Gastroesophageal sphincter (tissue), 4 donors: ENCODE data around the gene KRTAP12-3. TPM values are rescaled to one million over a fixed set of nuclear protein-coding genes. Genes with fewer than 3 reads are reported as not detected.
"Not testable (repeated sequence)": the region's sequence is repeated elsewhere in the genome, so short reads cannot be mapped to it uniquely, and the experiment has no call there.

Experiments used
- ATAC-seq: fragments of 150-250 bp; one replicate; pipeline ENCODE4 v1.9.1; 2016; ENCODE audit warnings: mild to moderate bottlenecking, moderate library complexity
- H3K27ac ChIP-seq, 4 donors: fragments of 200-600 bp; sonication (generic) in 3 of 4; 1 replicate in 3 of 4; 2 replicates in 1 of 4; pipeline ENCODE4 v1.5.1; 2016 to 2019
- H3K27me3 ChIP-seq: fragments of 200-600 bp; sonication (generic); one replicate; pipeline ENCODE4 v1.5.1; 2019
- H3K36me3 ChIP-seq, 2 donors: fragments of 200-600 bp; sonication (generic); one replicate each; pipeline ENCODE4 v1.5.1; 2019; ENCODE audit warnings: control low read depth in 1 of 2
- H3K4me1 ChIP-seq, 3 donors: fragments of 200-600 bp; sonication (generic); 1 replicate in 2 of 3; 2 replicates in 1 of 3; pipeline ENCODE4 v1.5.1; 2016 to 2019; ENCODE audit warnings: control low read depth in 2 of 3
- H3K4me3 ChIP-seq, 2 donors: fragments of 200-600 bp; sonication (generic); one replicate each; pipeline ENCODE4 v1.5.1; 2019; ENCODE audit warnings: mild to moderate bottlenecking in 1 of 2, moderate library complexity in 1 of 2
- H3K9me3 ChIP-seq, 3 donors: fragments of 200-600 bp; sonication (generic); one replicate each; pipeline ENCODE4 v1.5.1; 2017 to 2019; ENCODE audit warnings: control low read depth in 2 of 3
- EP300 ChIP-seq: sonication (generic); formaldehyde crosslinking; IDR thresholded peaks from one replicate; pipeline ENCODE4 v1.6.1; 2017; ENCODE audit warnings: antibody characterized with exemption, mild to moderate bottlenecking
- POLR2A ChIP-seq, 2 donors: fragments of 450-650 bp; IDR thresholded peaks; one replicate each; pipeline ENCODE4 v1.6.1; 2017; ENCODE audit warnings: antibody characterized with exemption in 2 of 2, mild to moderate bottlenecking in 2 of 2, moderate library complexity in 1 of 2
- POLR2AphosphoS5 ChIP-seq: sonication (generic); formaldehyde crosslinking; IDR thresholded peaks from one replicate; pipeline ENCODE4 v1.6.1; 2017; ENCODE audit warnings: antibody characterized with exemption
- WGBS, 2 donors: methylation state at CpG; one replicate each; pipeline ENCODE4 v1.1.5; 2018; ENCODE audit warnings: low coverage in 1 of 2; 5-methylcytosine and 5-hydroxymethylcytosine counted together
- total RNA-seq, 4 donors: library from RNA; depleted of rRNA; stranded (reverse); fragments of >200 nt; gene quantifications; one replicate each; pipeline ENCODE4 v1.1.0, GENCODE V29; 2016
- TF ChIP-seq, protein P1 (sequence below), 4 experiments: fragments of 200-600 bp in 2 of 4; fragments of 450-650 bp in 2 of 4; sonication (generic) in 1 of 4; IDR thresholded peaks; one replicate each; pipeline ENCODE4 v1.5.1; 2017 to 2019; ENCODE audit warnings: antibody characterized with exemption in 4 of 4, mild to moderate bottlenecking in 2 of 4, moderate library complexity in 2 of 4

The KRTAP12-3 gene, protein sequence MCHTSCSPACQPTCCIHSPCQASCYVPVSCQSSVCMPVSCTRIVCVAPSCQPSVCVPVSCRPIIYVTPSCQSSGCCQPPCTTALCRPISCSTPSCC
- not detected for total RNA-seq

GRCh38 chr21:44657635-44658540, at the start of gene KRTAP12-3:
Gene KRTAP12-3, plus strand, starts transcription at chr21:44657932. Its CDS starts 48 bp downstream, at chr21:44657980.
- ATAC-seq, result no peak
- Histone ChIP-seq H3K36me3 (no peaks in the 10 kb centered on the region), H3K27ac (no peak within 1 kb of the TSS), H3K4me1 (no peaks in the 10 kb centered on the region), H3K9me3 (peaks cover 0 to 10% (median 0%) of the 10 kb centered on the region in 3 donors), H3K27me3 (peaks cover 42% of the 10 kb centered on the region), H3K4me3 (no peak within 1 kb of the TSS)
- WGBS, 2 donors, result 72% methylated on average over 24 of the region's 26 CpGs; no CpG with 5 or more reads in 1 of the 2 donors
- TF ChIP-seq POLR2AphosphoS5 (no peak), EP300 (no peak), POLR2A (IDR thresholded peaks at IDR 0.05) (no peak)
- TF ChIP-seq, protein P1, sequence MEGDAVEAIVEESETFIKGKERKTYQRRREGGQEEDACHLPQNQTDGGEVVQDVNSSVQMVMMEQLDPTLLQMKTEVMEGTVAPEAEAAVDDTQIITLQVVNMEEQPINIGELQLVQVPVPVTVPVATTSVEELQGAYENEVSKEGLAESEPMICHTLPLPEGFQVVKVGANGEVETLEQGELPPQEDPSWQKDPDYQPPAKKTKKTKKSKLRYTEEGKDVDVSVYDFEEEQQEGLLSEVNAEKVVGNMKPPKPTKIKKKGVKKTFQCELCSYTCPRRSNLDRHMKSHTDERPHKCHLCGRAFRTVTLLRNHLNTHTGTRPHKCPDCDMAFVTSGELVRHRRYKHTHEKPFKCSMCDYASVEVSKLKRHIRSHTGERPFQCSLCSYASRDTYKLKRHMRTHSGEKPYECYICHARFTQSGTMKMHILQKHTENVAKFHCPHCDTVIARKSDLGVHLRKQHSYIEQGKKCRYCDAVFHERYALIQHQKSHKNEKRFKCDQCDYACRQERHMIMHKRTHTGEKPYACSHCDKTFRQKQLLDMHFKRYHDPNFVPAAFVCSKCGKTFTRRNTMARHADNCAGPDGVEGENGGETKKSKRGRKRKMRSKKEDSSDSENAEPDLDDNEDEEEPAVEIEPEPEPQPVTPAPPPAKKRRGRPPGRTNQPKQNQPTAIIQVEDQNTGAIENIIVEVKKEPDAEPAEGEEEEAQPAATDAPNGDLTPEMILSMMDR (IDR thresholded peaks at IDR 0.05), result no peak

DNA sequence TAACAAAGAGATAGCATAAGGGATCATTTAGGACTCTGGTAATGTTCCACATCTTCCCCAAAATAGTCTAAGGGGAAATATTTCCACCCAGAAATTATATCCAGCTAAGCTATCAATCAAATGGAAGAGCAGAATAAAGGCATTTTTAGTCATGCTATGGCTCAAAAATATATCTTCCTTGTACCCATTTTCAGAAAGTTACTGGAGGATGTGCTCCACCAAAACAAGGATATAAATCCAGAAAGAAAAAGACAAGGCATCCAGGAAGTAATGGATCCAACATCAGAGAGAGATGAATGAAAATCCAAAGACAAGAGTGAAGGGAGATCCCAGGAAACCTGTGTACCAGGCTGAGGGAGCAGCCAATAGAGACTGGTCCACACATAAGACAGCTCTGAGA, 48.5 kb upstream of the KRTAP12-3 start:
- H3K36me3 ChIP-seq, result no peaks in the 10 kb centered on the region
- H3K27me3 ChIP-seq, result peaks cover 70% of the 10 kb centered on the region
- peaks cover 0 to 37% (median 0%) of the 10 kb centered on the region in 3 donors for H3K9me3 ChIP-seq
- no peak overlapping the region for H3K27ac ChIP-seq
- no peak for TF ChIP-seq POLR2AphosphoS5
- no peak for TF ChIP-seq POLR2A (IDR thresholded peaks at IDR 0.05)
- TF ChIP-seq EP300, result no peak
- TF ChIP-seq, protein P1 (IDR thresholded peaks at IDR 0.05), result no peak
- no peaks in the 10 kb centered on the region for H3K4me1 ChIP-seq
- ATAC-seq, result no peak
- H3K4me3 ChIP-seq, result no peak overlapping the region

DNA sequence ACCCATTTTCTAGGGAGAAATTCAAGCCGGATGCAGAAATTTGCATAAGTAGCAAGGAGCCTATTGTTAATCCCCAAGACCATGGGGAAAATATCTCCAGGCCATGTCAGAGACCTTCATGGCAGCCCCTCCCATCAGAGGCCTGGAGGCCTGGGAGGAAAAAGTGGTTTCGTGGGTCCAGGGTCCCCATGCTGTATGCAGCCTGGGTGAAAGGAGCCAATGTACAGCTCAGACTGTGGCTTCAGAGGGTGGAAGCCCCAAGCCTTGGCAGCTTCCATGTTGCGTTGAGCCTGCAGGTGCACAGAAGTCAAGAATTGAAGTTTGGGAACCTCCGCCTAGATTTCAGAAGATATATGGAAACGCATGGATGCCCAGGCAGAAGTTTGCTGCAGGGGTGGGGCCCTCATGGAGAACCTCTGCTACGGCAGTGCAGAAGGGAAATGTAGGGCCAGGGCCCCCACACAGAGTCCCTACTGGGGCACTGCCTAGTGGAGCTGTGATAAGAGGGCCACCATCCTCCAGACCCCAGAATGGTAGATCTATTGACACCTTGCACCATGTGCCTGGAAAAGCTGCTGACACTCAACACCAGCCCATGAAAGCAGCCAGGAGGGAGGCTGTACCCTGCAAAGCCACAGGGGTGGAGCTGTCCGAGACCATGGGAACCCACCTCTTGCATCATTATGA, 47.4 kb upstream of the KRTAP12-3 start:
- not testable (repeated sequence) for H3K27ac ChIP-seq, H3K4me3 ChIP-seq, ATAC-seq, H3K36me3 ChIP-seq, H3K4me1 ChIP-seq
- 93 to 95% methylated on average over 4 of the region's 7 CpGs for WGBS, 2 donors
- peaks cover 73% of the 10 kb centered on the region for H3K27me3 ChIP-seq
- H3K9me3 ChIP-seq, result peaks cover 0 to 37% (median 0%) of the 10 kb centered on the region in 3 donors

- Histone ChIP-seq H3K27me3 (peaks cover 76% of the 10 kb centered on the region), H3K4me1 (no peaks in the 10 kb centered on the region), H3K4me3 (no peak overlapping the region), H3K9me3 (peaks cover 0 to 37% (median 0%) of the 10 kb centered on the region in 3 donors), H3K36me3 (no peaks in the 10 kb centered on the region), H3K27ac (no peak overlapping the region)
- no peak for ATAC-seq
- TF ChIP-seq EP300 (no peak), POLR2A (IDR thresholded peaks at IDR 0.05) (no peak)
- TF ChIP-seq, protein P1 (IDR thresholded peaks at IDR 0.05), result no peak
- no CpG with 5 or more reads among the region's 4 CpGs for WGBS, 2 donors
Observed at GRCh38 chr21:44611551-44611950, 46.2 kb upstream of the KRTAP12-3 start.

DNA sequence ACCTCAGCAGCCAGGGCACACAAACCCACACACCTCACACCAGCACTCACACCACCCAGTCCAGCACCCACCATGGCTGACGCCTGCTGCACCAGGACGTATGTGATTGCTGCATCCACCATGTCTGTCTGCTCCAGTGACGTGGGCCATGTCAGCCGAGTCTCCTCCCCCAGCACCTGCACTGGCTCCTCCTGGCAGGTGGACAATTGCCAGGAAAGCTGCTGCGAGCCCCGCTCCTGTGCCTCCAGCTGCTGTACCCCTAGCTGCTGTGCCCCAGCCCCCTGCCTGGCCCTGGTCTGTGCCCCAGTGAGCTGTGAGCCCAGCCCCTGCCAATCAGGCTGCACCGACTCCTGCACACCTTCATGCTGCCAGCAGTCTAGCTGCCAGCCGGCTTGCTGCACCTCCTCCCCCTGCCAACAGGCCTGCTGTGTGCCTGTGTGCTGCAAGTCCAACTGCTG, 45.7 kb upstream of the KRTAP12-3 start, which contains the start of gene KRTAP10-8:
TSS of gene KRTAP10-8 (plus strand) at position 51 of the 458 bp plus-strand sequence. CDS start at position 73, 22 bp downstream.
- peaks cover 0 to 37% (median 0%) of the 10 kb centered on the region in 3 donors for H3K9me3 ChIP-seq
- peaks cover 76% of the 10 kb centered on the region for H3K27me3 ChIP-seq
- no peak within 1 kb of the TSS for H3K4me3 ChIP-seq
- TF ChIP-seq, protein P1 (IDR thresholded peaks at IDR 0.05), result no peak
- no peak for TF ChIP-seq EP300
- TF ChIP-seq POLR2AphosphoS5, result no peak
- no peak for TF ChIP-seq POLR2A (IDR thresholded peaks at IDR 0.05)
- no peak for ATAC-seq
- H3K36me3 ChIP-seq, result no peaks in the 10 kb centered on the region
- H3K27ac ChIP-seq, result no peak within 1 kb of the TSS
- H3K4me1 ChIP-seq, result no peaks in the 10 kb centered on the region
- 90% methylated on average over 2 of the region's 8 CpGs; no CpG with 5 or more reads in 1 of the 2 donors for WGBS, 2 donors
